Umbilical cord (tissue), 2 donors: ENCODE data around the gene CTRB1. TPM values are rescaled to one million over a fixed set of nuclear protein-coding genes. Genes with fewer than 3 reads are reported as not detected.

Source experiments
- DNase-seq: peaks from one replicate; pipeline ENCODE4 v3.0.0-alpha.2; 2015; ENCODE audit warnings: low spot score
- total RNA-seq: library from RNA; depleted of rRNA; stranded (reverse); fragments of >200 nt; gene quantifications from one replicate; pipeline ENCODE4 v1.2.3, GENCODE V29; 2014; ENCODE audit warnings: low replicate concordance; ENCODE audit not compliant: insufficient read depth

Gene CTRB1
- not detected for total RNA-seq

DNA sequence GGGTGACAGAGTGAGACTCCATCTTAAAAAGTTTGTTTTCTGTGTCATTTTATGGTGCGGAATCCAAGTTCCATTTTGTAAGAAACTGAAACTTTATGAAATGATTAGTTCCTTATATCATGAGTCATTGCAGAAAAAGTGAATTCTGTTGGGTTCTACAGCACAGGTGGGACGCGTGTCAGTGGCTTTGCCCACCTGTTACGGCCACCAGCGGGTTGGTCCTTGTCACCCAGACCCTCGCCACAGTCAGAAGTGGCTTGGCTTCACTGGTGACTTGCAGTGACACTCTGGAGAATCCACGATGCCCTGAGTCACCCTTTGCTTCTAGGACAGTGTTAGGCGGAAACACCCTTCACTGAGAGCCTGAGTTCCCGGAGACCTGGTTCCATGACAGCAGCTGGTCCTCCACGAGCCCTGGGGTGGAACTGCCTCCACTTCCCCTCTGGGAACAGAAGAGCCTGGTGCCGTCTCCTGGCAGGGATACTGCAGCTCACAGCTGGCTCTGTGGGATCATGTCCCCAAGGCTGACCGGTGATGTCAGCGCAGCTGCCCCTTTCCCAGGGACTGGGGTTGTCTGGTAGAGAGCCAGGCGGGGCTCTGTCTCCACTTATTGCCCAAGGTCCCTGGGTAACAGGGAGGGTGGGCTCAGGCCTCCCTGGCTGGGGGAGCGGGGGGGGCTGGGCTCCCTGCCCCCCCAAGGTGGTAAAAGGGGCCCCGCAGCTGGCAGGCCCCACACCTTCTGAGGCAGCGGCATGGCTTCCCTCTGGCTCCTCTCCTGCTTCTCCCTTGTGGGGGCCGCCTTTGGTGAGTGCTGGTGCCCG lies at the start of gene CTRB1:
Gene CTRB1 (plus strand): TSS at position 733 of the 821 bp plus-strand sequence. CDS start 20 bp downstream, at position 753.
- DNase-seq, result no peak

DNA sequence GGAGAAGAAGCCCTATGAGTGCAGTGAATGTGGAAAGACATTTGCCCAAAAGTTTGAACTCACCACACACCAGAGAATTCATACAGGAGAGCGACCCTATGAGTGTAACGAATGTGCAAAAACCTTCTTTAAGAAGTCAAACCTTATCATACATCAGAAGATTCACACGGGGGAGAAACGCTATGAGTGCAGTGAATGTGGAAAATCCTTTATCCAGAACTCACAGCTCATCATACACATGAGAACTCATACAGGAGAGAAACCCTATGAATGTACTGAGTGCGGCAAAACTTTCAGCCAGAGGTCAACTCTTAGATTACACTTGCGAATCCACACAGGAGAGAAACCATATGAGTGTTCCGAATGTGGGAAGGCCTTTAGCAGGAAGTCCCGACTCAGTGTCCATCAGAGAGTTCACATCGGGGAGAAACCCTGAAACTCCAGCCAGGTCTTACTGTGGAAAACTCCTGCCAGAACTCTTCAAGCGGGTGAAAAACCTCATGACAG lies 48.8 kb upstream of the CTRB1 start:
- DNase-seq, result no peak

DNA sequence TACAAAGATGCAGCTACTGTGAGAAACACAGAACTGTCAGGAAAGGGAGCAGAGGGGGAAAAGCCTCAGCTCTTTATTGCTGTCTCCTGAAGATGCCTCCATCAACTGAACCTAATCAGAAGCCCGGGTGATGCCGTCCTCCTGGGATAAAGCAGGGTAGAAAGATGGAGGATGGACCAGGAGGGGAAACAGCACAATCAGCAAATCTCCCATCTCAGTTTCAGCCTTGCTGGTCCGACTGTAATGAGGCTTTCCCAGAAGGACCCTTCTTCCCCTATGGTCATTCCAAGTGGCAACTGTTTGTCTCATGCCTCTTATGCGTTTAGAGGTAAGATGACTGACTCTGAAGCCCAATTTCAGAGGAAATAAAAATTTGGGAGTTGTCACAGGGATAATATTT lies 46.2 kb upstream of the CTRB1 start:
- no peak for DNase-seq

- no peak for DNase-seq
Measured at GRCh38 chr16:75175074-75175473, 43.7 kb upstream of the CTRB1 start.

DNA sequence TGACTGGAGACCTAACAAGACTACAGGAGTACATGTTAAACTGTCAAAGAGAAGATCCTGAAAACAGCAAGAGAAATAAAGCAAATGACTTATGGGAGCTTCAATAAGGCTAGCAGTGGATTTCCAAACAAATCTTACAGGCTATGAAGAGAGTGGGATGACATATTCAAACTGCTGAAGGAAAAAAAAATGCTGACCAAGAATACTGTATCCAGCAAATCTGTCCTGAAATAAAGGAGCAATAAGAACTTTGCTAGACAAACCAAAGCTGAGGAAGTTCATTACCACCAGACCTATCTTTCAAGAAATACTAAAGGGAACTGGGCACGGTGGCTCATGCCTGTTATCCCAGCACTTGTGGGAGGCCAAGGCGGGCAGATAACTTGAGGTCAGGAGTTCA lies 41.9 kb upstream of the CTRB1 start:
- no peak for DNase-seq

DNA sequence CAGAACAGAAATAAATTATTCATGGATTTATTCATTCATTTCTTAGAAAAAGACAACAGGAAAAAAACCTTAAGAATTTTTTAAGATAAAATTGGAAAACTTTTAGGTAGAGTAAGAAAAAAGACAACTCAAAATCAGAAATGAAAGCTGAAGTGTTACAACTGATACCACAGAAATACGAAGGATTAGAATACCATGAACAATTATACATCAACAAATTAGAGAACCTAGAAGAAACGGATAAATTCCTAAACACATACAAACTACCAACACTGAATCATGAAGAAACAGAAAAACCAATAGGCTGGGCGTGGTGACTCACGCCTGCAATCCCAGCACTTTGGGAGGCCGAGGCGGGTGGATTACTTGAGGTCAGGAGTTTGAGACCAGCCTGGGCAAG lies 39.6 kb upstream of the CTRB1 start:
- DNase-seq, result no peak

GRCh38 chr16:75181630-75182029 lies 37.2 kb upstream of the CTRB1 start:
- DNase-seq, result no peak

GRCh38 chr16:75188832-75189477 lies 29.8 kb upstream of the CTRB1 start:
- no peak for DNase-seq

DNA sequence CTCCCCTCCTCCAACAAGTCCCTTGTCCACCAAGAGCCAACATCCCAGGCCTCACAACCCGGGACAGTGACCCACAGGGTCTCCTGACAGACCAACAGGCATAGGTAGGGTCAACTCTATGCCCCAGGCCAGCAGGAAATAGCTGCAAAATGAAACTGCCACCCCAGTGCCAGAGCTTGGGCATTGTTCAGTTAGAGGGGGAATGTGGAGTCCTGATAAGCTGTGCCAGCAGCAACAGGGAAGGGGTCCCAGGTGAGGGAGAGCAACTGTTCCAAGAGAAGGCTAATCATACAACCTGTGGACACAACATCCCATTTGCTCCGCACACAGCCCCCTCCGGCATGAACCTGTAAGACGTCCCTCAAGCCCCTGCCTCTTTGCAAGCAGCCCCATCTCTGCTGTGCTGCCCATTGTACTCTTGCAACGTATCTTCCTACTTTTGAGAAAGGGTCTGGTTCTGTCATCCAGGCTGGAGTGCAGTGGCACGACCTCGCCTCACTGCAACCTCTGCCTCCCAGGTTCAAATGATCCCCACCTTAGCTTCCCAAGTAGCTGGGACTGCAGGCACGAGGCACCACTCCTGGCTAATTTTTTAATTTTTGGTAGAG lies 29.0 kb upstream of the CTRB1 start:
- DNase-seq, result no peak

GRCh38 chr16:75192606-75193264 lies 26.1 kb upstream of the CTRB1 start:
- DNase-seq, result no peak

GRCh38 chr16:75193265-75193650 lies 25.5 kb upstream of the CTRB1 start:
- DNase-seq, result peak; percentile 96

- no peak for DNase-seq
Measured at GRCh38 chr16:75193730-75194444, 24.9 kb upstream of the CTRB1 start.

- DNase-seq, result no peak
Measured at GRCh38 chr16:75195811-75196790, 22.7 kb upstream of the CTRB1 start.

- peak; percentile 58 for DNase-seq
Measured at GRCh38 chr16:75196836-75197235, 22.0 kb upstream of the CTRB1 start.

- DNase-seq, result no peak
Measured at GRCh38 chr16:75197522-75198134, 21.2 kb upstream of the CTRB1 start.

- DNase-seq, result peak; percentile 88
Measured at GRCh38 chr16:75198135-75198600, 20.6 kb upstream of the CTRB1 start.

DNA sequence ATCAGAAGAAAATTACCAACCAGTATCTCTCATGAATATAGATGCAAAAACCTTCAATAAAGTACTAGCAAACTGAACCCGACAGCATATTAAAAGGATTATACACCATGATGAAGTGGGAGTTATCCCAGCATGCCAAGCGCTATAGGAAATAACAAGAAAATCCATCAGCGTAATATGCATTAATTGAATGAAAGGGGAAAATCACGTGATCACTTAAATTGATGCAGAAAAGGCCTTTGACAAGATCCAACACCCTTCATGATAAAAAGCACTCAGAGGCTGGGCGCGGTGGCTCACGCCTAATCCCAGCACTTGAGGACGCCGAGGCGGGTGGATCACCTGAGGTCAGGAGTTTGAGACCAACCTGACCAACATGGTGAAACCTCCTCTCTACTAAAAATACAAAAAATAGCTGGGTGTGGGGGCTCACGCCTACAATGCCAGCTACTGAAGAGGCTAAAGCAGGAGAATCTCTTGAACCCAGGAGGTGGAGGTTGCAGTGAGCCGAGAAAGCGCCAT lies 16.7 kb upstream of the CTRB1 start:
- no peak for DNase-seq

- no peak for DNase-seq
Measured at GRCh38 chr16:75203096-75203495, 15.7 kb upstream of the CTRB1 start.
